22Rv1 (cell line): Measurements from ENCODE around the gene FKBP1B.

Experiments
- CTCF ChIP-seq: fragments of 450-650 bp; IDR thresholded peaks from 2 replicates; pipeline ENCODE4 v1.5.1; 2017; ENCODE audit warnings: mild to moderate bottlenecking
- ZFX ChIP-seq: fragments of 450-650 bp; IDR thresholded peaks from 2 replicates; pipeline ENCODE4 v1.6.1; 2017; ENCODE audit warnings: antibody characterized with exemption, borderline replicate concordance

GRCh38 chr2:24038786-24039499 lies 10.6 kb upstream of the FKBP1B start:
- TF ChIP-seq CTCF, result no peak
- no peak for TF ChIP-seq ZFX
